OCI-LY1 (cell line): ENCODE data around the gene DNAJC3.

Experiments used
- H2AFZ ChIP-seq: fragments of 200-600 bp; sonication (generic), shearing (Covaris generic); 2 replicates; pipeline ENCODE4 v1.6.0; 2014; ENCODE audit warnings: antibody characterized with exemption, mild to moderate bottlenecking, low read length
- H3F3A ChIP-seq: fragments of 200-600 bp; sonication (generic), shearing (Covaris generic); 2 replicates; pipeline ENCODE4 v1.6.0; 2014; ENCODE audit warnings: mild to moderate bottlenecking, antibody characterized with exemption, low read length, moderate library complexity; ENCODE audit not compliant: insufficient read depth
- H3K27ac ChIP-seq: fragments of 200-600 bp; sonication (generic); 2 replicates; pipeline ENCODE4 v1.5.1; 2014; ENCODE audit warnings: low read length, mixed run types, mild to moderate bottlenecking, low read depth; ENCODE audit not compliant: poor library complexity, severe bottlenecking
- H3K27me3 ChIP-seq: fragments of 200-600 bp; sonication (generic); 2 replicates; pipeline ENCODE4 v1.6.0; 2014; ENCODE audit warnings: antibody characterized with exemption, mild to moderate bottlenecking, low read length, moderate library complexity; ENCODE audit not compliant: insufficient read depth
- H3K36me3 ChIP-seq: fragments of 200-600 bp; sonication (generic); 2 replicates; pipeline ENCODE4 v1.6.1; 2014; ENCODE audit warnings: mild to moderate bottlenecking, antibody characterized with exemption, low read length, moderate library complexity, mixed read lengths; ENCODE audit not compliant: insufficient read depth
- H3K4me1 ChIP-seq: fragments of 200-600 bp; sonication (generic); 2 replicates; pipeline ENCODE4 v1.5.1; 2014; ENCODE audit warnings: mild to moderate bottlenecking, low read length, moderate library complexity; ENCODE audit not compliant: insufficient read depth, severe bottlenecking
- H3K4me2 ChIP-seq: fragments of 200-600 bp; sonication (generic), shearing (Covaris generic); 2 replicates; pipeline ENCODE4 v1.6.1; 2014; ENCODE audit warnings: low read length
- H3K4me3 ChIP-seq: fragments of 200-600 bp; sonication (generic); 2 replicates; pipeline ENCODE4 v1.5.1; 2014; ENCODE audit warnings: low read length, low read depth, mild to moderate bottlenecking, mixed read lengths; ENCODE audit not compliant: poor library complexity, severe bottlenecking
- H3K79me2 ChIP-seq: fragments of 200-600 bp; shearing (Covaris generic); 2 replicates; pipeline ENCODE4 v1.6.1; 2016; ENCODE audit warnings: mixed run types, low read length, mixed read lengths; ENCODE audit not compliant: insufficient read depth
- H3K9ac ChIP-seq: fragments of 200-600 bp; sonication (generic), shearing (Covaris generic); 2 replicates; pipeline ENCODE4 v1.6.1; 2014; ENCODE audit warnings: mild to moderate bottlenecking, low read length, mixed read lengths
- H3K9me2 ChIP-seq: fragments of 200-600 bp; sonication (generic), shearing (Covaris generic); 2 replicates; pipeline ENCODE4 v1.6.1; 2014; ENCODE audit warnings: low read depth, mild to moderate bottlenecking, low read length, mixed read lengths
- H3K9me3 ChIP-seq: fragments of 200-600 bp; shearing (Covaris generic); 2 replicates; pipeline ENCODE4 v1.6.1; 2014; ENCODE audit warnings: low read length, mixed read lengths
- H4K20me1 ChIP-seq: fragments of 200-600 bp; sonication (generic), shearing (Covaris generic); 2 replicates; pipeline ENCODE4 v1.6.0; 2016; ENCODE audit warnings: mild to moderate bottlenecking, low read length; ENCODE audit not compliant: insufficient read depth
- CTCF ChIP-seq: fragments of 200-600 bp; sonication (generic), shearing (Covaris generic); IDR thresholded peaks from 2 replicates; pipeline ENCODE4 v1.5.1; 2017; ENCODE audit warnings: mild to moderate bottlenecking, antibody characterized with exemption, low read length, moderate library complexity, mixed read lengths
- EZH2 ChIP-seq: fragments of 200-600 bp; sonication (generic), shearing (Covaris generic); IDR thresholded peaks from 2 replicates; pipeline ENCODE4 v1.8.0; 2017; ENCODE audit warnings: borderline replicate concordance, mixed run types, mild to moderate bottlenecking, antibody characterized with exemption, low read length, moderate library complexity, mixed read lengths

The DNAJC3 gene

GRCh38 chr13:95801825-95802224, 124.9 kb downstream of the DNAJC3 start:
- H3K9ac ChIP-seq = no peak overlapping the region
- no peak overlapping the region for H3K4me3 ChIP-seq
- TF ChIP-seq CTCF = no peak
- no peak for TF ChIP-seq EZH2
- no peaks in the 10 kb centered on the region for H3K36me3 ChIP-seq
- no peaks in the 10 kb centered on the region for H3K79me2 ChIP-seq
- no peak overlapping the region for H3K27ac ChIP-seq
- H3F3A ChIP-seq = no peaks in the 10 kb centered on the region
- H3K27me3 ChIP-seq = no peaks in the 10 kb centered on the region
- peaks cover 14% of the 10 kb centered on the region; the same call in 1 of the 2 replicates for H3K9me3 ChIP-seq
- no peaks in the 10 kb centered on the region for H3K4me1 ChIP-seq
- no peaks in the 10 kb centered on the region for H4K20me1 ChIP-seq
- no peak overlapping the region for H3K4me2 ChIP-seq
- no peaks in the 10 kb centered on the region for H3K9me2 ChIP-seq
- no peak overlapping the region for H2AFZ ChIP-seq

- TF ChIP-seq CTCF (no peak), EZH2 (no peak)
- Histone ChIP-seq H4K20me1 (no peaks in the 10 kb centered on the region), H3K4me3 (no peak overlapping the region), H3K4me2 (no peak overlapping the region), H3K4me1 (no peaks in the 10 kb centered on the region), H3K27ac (no peak overlapping the region), H3K9ac (no peak overlapping the region), H3K9me3 (peaks cover 20% of the 10 kb centered on the region; the same call in 1 of the 2 replicates), H3K27me3 (no peaks in the 10 kb centered on the region), H3K9me2 (no peaks in the 10 kb centered on the region), H2AFZ (no peak overlapping the region), H3F3A (no peaks in the 10 kb centered on the region), H3K36me3 (peaks cover 7% of the 10 kb centered on the region; the same call in 1 of the 2 replicates), H3K79me2 (no peaks in the 10 kb centered on the region)
These were observed 129.0 kb downstream of the DNAJC3 start for GRCh38 chr13:95805921-95806320.

GRCh38 chr13:95809429-95809828, 132.5 kb downstream of the DNAJC3 start:
- Histone ChIP-seq H2AFZ (no peak overlapping the region), H3K9me3 (peaks cover 23% of the 10 kb centered on the region), H3F3A (no peaks in the 10 kb centered on the region), H4K20me1 (no peaks in the 10 kb centered on the region), H3K4me2 (no peak overlapping the region), H3K9ac (no peak overlapping the region), H3K27me3 (no peaks in the 10 kb centered on the region), H3K4me3 (no peak overlapping the region), H3K79me2 (no peaks in the 10 kb centered on the region), H3K36me3 (peaks cover 11% of the 10 kb centered on the region; the same call in 1 of the 2 replicates), H3K27ac (no peak overlapping the region), H3K4me1 (no peaks in the 10 kb centered on the region), H3K9me2 (no peaks in the 10 kb centered on the region)
- no peak for TF ChIP-seq CTCF
- no peak for TF ChIP-seq EZH2
